Testis (tissue), 3 donors: Measurements from ENCODE around the gene USP48. TPM values are rescaled to one million over a fixed set of nuclear protein-coding genes. Genes with fewer than 3 reads are reported as not detected.
A peak's percentile ranks its signal among the peaks of the same experiment; 100 is the strongest.

Experiments used
- DNase-seq: peaks from one replicate; pipeline ENCODE4 v3.0.0-alpha.2; 2019
- H3K27ac ChIP-seq, 2 donors: fragments of 200-600 bp; sonication (generic); one replicate each; pipeline ENCODE4 v1.5.1; 2019
- H3K27me3 ChIP-seq: fragments of 200-600 bp; sonication (generic); one replicate; pipeline ENCODE4 v1.5.1; 2019
- H3K36me3 ChIP-seq: fragments of 200-600 bp; sonication (generic); one replicate; pipeline ENCODE4 v1.5.1; 2017; ENCODE audit warnings: low read depth; ENCODE audit errors: missing control alignments
- H3K4me1 ChIP-seq: fragments of 200-600 bp; sonication (generic); one replicate; pipeline ENCODE4 v1.5.1; 2019
- H3K4me3 ChIP-seq, 2 donors: fragments of 200-600 bp; sonication (generic); one replicate each; pipeline ENCODE4 v1.5.1; 2017 to 2019
- H3K9me3 ChIP-seq: fragments of 200-600 bp; sonication (generic); one replicate; pipeline ENCODE4 v1.5.1; 2017
- POLR2A ChIP-seq: fragments of 450-650 bp; IDR thresholded peaks from one replicate; pipeline ENCODE4 v1.6.1; 2017; ENCODE audit warnings: antibody characterized with exemption, mild to moderate bottlenecking, moderate library complexity
- WGBS, 2 donors: methylation state at CpG; one replicate each; pipeline ENCODE4 v1.1.5; 2018; 5-methylcytosine and 5-hydroxymethylcytosine counted together
- intact Hi-C: fragments of 100-400 bp; cut with DNase I; formaldehyde crosslinking; loops from one replicate; pipeline ENCODE4 v1.15.1; 2023; ENCODE audit warnings: low total_unique reads
- polyA plus RNA-seq: library from polyadenylated mRNA; stranded (reverse); fragments of 350-450 nt; fragmentation: Illumina TruSeq; extraction: RNeasy Lipid Tissue Mini Kit (QIAGEN cat#74804); gene quantifications from one replicate; pipeline ENCODE4 v1.2.3, GENCODE V29; 2014; ENCODE audit warnings: low read depth, low replicate concordance; ENCODE audit not compliant: insufficient read depth
- total RNA-seq, 2 donors: library from RNA; depleted of rRNA; stranded (reverse); fragments of >200 nt; gene quantifications; one replicate each; pipeline ENCODE4 v1.2.3, GENCODE V29; 2016
- TF ChIP-seq, protein P1 (sequence below), 3 experiments: fragments of 450-650 bp in 2 of 3; fragments of 200-600 bp in 1 of 3; sonication (generic) in 1 of 3; IDR thresholded peaks; one replicate each; pipeline ENCODE4 v1.5.1; 2016 to 2019; ENCODE audit warnings: antibody characterized with exemption in 3 of 3, mild to moderate bottlenecking in 2 of 3, moderate library complexity in 1 of 3

Gene USP48
- total and polyA plus RNA-seq, 3 donors from 2014 or later = 33.3 to 66.2 (median 63.0) TPM

GRCh38 chr1:21668232-21668950 is 114.6 kb downstream of the USP48 start:
- H3K27me3 ChIP-seq = no peaks in the 10 kb centered on the region
- WGBS, 2 donors = 8% methylated on average over 33 of the region's 33 CpGs; no CpG with 5 or more reads in 1 of the 2 donors
- no peak overlapping the region for H3K27ac ChIP-seq
- no peaks in the 10 kb centered on the region for H3K36me3 ChIP-seq
- H3K9me3 ChIP-seq = no peaks in the 10 kb centered on the region
- no peak for TF ChIP-seq POLR2A
- TF ChIP-seq, protein P1, sequence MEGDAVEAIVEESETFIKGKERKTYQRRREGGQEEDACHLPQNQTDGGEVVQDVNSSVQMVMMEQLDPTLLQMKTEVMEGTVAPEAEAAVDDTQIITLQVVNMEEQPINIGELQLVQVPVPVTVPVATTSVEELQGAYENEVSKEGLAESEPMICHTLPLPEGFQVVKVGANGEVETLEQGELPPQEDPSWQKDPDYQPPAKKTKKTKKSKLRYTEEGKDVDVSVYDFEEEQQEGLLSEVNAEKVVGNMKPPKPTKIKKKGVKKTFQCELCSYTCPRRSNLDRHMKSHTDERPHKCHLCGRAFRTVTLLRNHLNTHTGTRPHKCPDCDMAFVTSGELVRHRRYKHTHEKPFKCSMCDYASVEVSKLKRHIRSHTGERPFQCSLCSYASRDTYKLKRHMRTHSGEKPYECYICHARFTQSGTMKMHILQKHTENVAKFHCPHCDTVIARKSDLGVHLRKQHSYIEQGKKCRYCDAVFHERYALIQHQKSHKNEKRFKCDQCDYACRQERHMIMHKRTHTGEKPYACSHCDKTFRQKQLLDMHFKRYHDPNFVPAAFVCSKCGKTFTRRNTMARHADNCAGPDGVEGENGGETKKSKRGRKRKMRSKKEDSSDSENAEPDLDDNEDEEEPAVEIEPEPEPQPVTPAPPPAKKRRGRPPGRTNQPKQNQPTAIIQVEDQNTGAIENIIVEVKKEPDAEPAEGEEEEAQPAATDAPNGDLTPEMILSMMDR (IDR thresholded peaks at IDR 0.05) = no peak
- no peak for DNase-seq
- peak overlapping the region; percentile 36 to 47 for H3K4me3 ChIP-seq
- H3K4me1 ChIP-seq = peaks cover 9% of the 10 kb centered on the region
- intact Hi-C loops = no loop called here

DNA sequence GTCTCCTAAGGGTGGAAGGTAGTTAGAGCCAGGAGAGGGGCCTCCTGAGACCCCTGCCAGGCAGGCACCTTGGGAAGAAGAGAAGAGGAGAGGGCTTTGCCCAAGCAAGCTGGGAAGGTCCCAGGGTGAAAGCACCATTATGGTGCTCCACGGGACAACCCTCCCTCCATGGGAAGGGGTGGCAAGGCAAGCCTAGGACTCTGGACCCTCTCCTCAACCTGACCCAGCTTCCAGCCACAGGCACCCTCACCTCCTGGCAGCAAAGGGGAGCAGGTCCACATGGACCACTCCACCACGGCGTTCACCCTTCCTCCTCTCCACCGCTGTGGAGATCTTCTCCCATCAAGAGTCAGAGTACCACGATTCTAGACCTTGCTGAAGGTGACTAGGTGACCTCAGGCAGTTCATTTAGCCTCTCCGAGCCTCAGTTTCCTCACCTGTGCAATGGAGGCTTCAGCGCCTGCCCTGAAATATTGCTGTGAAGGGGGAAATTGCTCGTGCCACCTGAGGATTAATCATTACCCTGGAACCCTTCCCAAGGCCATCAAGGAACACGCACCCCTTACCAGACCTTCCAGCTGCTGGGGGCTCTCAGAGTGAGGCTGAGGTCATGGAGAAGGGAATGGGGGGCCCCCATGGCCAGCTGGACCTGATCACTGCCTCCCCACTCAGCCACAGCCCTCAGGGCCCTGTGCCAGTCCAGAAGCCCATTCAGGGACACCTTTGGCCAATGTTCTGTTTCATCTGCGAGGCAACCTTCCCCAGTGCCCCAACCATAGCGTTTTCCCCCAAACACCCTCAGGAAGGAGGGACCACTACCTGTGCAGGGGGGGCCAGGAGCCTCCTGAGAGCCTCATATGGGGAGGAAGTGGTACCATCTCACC is 115.4 kb downstream of the USP48 start:
- no peaks in the 10 kb centered on the region for H3K36me3 ChIP-seq
- peaks cover 5% of the 10 kb centered on the region for H3K4me1 ChIP-seq
- H3K4me3 ChIP-seq = no peak overlapping the region
- H3K9me3 ChIP-seq = no peaks in the 10 kb centered on the region
- intact Hi-C loops = no loop called here
- no peaks in the 10 kb centered on the region for H3K27me3 ChIP-seq
- no peak for DNase-seq
- WGBS, 2 donors = 86 to 89% methylated on average over 11 of the region's 11 CpGs
- no peak for TF ChIP-seq POLR2A
- TF ChIP-seq, protein P1 (IDR thresholded peaks at IDR 0.05) = no peak
- no peak overlapping the region for H3K27ac ChIP-seq

GRCh38 chr1:21666576-21667320 is 116.2 kb downstream of the USP48 start:
- Histone ChIP-seq H3K36me3 (no peaks in the 10 kb centered on the region), H3K4me1 (peaks cover 5% of the 10 kb centered on the region), H3K9me3 (no peaks in the 10 kb centered on the region), H3K4me3 (no peak overlapping the region), H3K27me3 (no peaks in the 10 kb centered on the region), H3K27ac (no peak overlapping the region)
- intact Hi-C loops = no loop called here
- TF ChIP-seq, protein P1 (IDR thresholded peaks at IDR 0.05) = no peak
- no peak for TF ChIP-seq POLR2A
- DNase-seq = no peak
- 74 to 85% methylated on average over 13 to 21 of the region's 22 CpGs for WGBS, 2 donors

DNA sequence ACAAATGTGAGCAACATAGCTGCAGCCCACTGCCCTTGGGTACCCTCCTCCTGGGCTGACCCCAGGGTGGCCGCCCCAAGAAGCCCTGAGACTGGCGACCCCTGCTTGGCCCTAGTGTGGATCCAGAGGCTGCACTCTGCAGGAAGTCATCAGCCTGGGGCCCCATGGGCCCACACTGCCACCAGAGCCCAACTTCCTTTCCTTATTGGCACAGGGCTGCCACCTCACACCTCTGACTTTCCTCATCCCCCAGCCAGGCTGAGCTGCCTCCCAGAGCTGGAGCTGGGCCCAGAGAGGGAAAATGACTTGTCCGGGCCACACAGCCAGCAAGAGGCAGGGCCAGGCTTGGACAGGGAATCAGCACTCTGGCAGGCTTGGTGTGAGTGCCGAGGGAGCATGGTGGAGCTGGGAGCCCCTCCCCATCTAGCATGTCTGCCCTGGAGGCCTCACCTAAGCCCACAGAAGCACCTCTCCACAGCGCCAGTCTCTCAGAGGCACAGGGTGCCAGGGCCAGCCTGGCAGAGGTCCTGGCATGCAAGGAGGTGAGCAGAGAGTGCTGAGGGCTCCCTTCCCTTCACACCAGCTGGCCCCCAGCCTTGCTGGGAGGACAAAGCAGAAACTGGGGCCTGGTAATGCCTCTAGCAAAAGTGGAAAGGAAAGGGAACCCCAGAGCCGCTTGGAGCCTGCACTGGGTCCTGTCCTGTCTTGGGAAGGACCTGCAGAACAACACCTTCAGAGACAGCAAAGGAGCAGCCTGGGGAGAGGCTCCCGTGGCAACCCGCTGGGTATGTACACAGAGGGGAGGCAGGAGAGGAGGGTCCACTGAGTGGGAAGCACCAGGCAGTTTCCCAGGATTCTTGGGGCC is 117.0 kb downstream of the USP48 start:
- no peaks in the 10 kb centered on the region for H3K27me3 ChIP-seq
- WGBS, 2 donors = 82 to 85% methylated on average over 3 to 8 of the region's 8 CpGs
- TF ChIP-seq, protein P1 (IDR thresholded peaks at IDR 0.05) = no peak
- no peak for TF ChIP-seq POLR2A
- H3K9me3 ChIP-seq = no peaks in the 10 kb centered on the region
- DNase-seq = no peak
- intact Hi-C loops = no loop called here
- no peaks in the 10 kb centered on the region for H3K36me3 ChIP-seq
- peaks cover 5% of the 10 kb centered on the region for H3K4me1 ChIP-seq
- H3K27ac ChIP-seq = no peak overlapping the region
- H3K4me3 ChIP-seq = no peak overlapping the region
